Lower leg skin (tissue), 4 donors: ENCODE data around the gene CYP11A1. TPM values are rescaled to one million over a fixed set of nuclear protein-coding genes. Genes with fewer than 3 reads are reported as not detected.

Experiments used
- DNase-seq, 2 donors: peaks; one replicate each; pipeline ENCODE4 v3.0.0-alpha.2; 2019; ENCODE audit warnings: low spot score in 2 of 2
- H3K4me3 ChIP-seq: fragments of 200-600 bp; sonication (generic); 2 replicates; pipeline ENCODE4 v1.5.1; 2017; ENCODE audit warnings: mild to moderate bottlenecking, low read depth; ENCODE audit not compliant: poor library complexity, severe bottlenecking
- POLR2A ChIP-seq, 2 donors: fragments of 450-650 bp; IDR thresholded peaks; one replicate each; pipeline ENCODE4 v1.6.1; 2016 to 2017; ENCODE audit warnings: antibody characterized with exemption in 2 of 2, mild to moderate bottlenecking in 1 of 2, moderate library complexity in 1 of 2
- WGBS, 2 donors: methylation state at CpG; one replicate each; pipeline ENCODE4 v1.1.5; 2018; 5-methylcytosine and 5-hydroxymethylcytosine counted together
- intact Hi-C: fragments of 100-400 bp; cut with DNase I; formaldehyde crosslinking; loops from one replicate; pipeline ENCODE4 v1.15.0; 2023; ENCODE audit warnings: low total_unique reads
- total RNA-seq, 4 donors: library from RNA; depleted of rRNA; stranded (reverse); fragments of >200 nt; gene quantifications; one replicate each; pipeline ENCODE4 v1.1.0, GENCODE V29; 2016
- TF ChIP-seq, protein P1 (sequence below), 3 donors: fragments of 450-650 bp; IDR thresholded peaks; one replicate each; pipeline ENCODE4 v1.5.1; 2016; ENCODE audit warnings: antibody characterized with exemption in 3 of 3, mild to moderate bottlenecking in 3 of 3, moderate library complexity in 2 of 3

The CYP11A1 gene
- total RNA-seq, 4 donors from 2014 or later: 0.34 to 0.75 (median 0.49) TPM; not detected in 1

GRCh38 chr15:74403991-74404563 lies 36.6 kb upstream of the CYP11A1 start:
- no peak for DNase-seq
- 48 to 56% methylated on average over 16 of the region's 16 CpGs for WGBS, 2 donors
- TF ChIP-seq POLR2A (IDR thresholded peaks at IDR 0.05): no peak
- TF ChIP-seq, protein P1, sequence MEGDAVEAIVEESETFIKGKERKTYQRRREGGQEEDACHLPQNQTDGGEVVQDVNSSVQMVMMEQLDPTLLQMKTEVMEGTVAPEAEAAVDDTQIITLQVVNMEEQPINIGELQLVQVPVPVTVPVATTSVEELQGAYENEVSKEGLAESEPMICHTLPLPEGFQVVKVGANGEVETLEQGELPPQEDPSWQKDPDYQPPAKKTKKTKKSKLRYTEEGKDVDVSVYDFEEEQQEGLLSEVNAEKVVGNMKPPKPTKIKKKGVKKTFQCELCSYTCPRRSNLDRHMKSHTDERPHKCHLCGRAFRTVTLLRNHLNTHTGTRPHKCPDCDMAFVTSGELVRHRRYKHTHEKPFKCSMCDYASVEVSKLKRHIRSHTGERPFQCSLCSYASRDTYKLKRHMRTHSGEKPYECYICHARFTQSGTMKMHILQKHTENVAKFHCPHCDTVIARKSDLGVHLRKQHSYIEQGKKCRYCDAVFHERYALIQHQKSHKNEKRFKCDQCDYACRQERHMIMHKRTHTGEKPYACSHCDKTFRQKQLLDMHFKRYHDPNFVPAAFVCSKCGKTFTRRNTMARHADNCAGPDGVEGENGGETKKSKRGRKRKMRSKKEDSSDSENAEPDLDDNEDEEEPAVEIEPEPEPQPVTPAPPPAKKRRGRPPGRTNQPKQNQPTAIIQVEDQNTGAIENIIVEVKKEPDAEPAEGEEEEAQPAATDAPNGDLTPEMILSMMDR (IDR thresholded peaks at IDR 0.05): no peak
- intact Hi-C loops: no loop called here
- no peak overlapping the region for H3K4me3 ChIP-seq

DNA sequence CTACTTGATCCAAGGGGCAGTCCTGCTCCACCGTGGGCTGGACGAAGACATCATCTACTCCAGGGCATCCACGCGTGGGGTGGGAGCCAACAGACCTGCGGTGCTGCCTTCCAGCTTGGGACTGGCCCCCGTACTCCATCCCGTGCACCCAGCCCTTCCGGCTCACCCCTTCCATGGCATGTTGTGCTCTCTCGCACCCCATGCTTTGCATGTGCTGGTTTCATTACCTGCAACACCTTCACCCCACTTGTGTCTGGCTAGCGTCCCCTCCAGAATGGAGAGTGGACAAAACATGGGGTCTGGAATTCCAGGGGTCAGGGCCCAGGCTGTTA lies 36.1 kb upstream of the CYP11A1 start:
- 82 to 89% methylated on average over 10 of the region's 10 CpGs for WGBS, 2 donors
- no peak for DNase-seq
- no peak overlapping the region for H3K4me3 ChIP-seq
- TF ChIP-seq POLR2A (IDR thresholded peaks at IDR 0.05): no peak
- TF ChIP-seq, protein P1 (IDR thresholded peaks at IDR 0.05): no peak
- intact Hi-C loops: no loop called here

GRCh38 chr15:74402873-74403587 lies 35.6 kb upstream of the CYP11A1 start:
- intact Hi-C loops: no loop called here
- H3K4me3 ChIP-seq: no peak overlapping the region
- no peak for DNase-seq
- WGBS, 2 donors: 72 to 79% methylated on average over 13 of the region's 13 CpGs
- TF ChIP-seq, protein P1 (IDR thresholded peaks at IDR 0.05): no peak
- TF ChIP-seq POLR2A (IDR thresholded peaks at IDR 0.05): no peak

- WGBS, 2 donors: 69 to 90% methylated on average over 4 to 5 of the region's 5 CpGs
- intact Hi-C loops: no loop called here
- no peak for TF ChIP-seq POLR2A (IDR thresholded peaks at IDR 0.05)
- TF ChIP-seq, protein P1 (IDR thresholded peaks at IDR 0.05): no peak
- no peak for DNase-seq
- H3K4me3 ChIP-seq: no peak overlapping the region
Measured at GRCh38 chr15:74402337-74402841, 34.9 kb upstream of the CYP11A1 start.

DNA sequence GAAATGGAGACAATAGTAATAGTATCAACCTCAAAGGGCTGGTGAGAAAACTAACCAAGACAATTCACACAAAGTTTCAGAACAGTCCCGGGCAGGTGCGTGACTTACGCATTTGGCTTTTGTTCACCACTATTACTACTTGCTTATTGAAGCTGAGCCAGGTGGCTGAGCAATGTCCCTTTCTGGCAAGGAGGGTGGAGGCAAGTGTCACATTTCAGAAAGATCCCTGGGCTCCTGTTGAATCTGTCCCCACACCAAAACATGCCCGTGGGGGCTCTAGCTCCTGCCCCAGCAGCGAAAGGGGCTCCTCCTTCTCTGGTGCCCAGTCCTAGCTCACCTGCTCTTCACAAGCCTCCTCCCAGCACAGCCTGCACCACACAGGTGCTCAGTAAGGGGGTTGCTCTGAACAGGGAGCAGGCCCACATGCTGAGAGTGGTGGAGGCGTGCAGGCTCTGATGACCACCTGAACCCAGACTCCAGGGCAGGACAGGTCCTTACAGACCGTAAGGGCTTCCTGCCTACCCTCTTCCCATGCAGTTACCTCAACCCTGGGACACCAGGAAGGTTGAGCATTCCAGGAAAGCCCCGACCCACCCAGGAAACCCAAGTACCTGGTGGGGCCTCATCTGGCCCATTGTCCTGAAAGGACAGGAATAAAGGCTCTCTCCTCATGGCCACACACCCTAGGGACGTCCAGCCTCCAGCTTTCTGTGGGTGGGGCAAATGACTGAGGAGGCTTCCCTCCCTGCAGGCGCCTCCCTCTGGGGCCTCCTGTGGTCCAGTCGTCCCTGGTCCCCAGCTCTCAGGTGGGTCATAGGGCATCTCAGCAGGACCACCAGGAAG lies 33.7 kb upstream of the CYP11A1 start:
- TF ChIP-seq, protein P1 (IDR thresholded peaks at IDR 0.05): no peak
- no peak for TF ChIP-seq POLR2A (IDR thresholded peaks at IDR 0.05)
- intact Hi-C loops: no loop called here
- 62 to 66% methylated on average over 10 to 11 of the region's 11 CpGs for WGBS, 2 donors

More for the DNA sequence above, 33.7 kb upstream of the CYP11A1 start:
- no peak overlapping the region for H3K4me3 ChIP-seq
- no peak for DNase-seq
